A549 treated with GW870086 at 1 μM for 4 hours (cell line): ENCODE measurements around the gene AQP3. TPM values are rescaled to one million over a fixed set of nuclear protein-coding genes. Genes with fewer than 3 reads are reported as not detected.

ENCODE experiments used
- total RNA-seq: library from RNA; stranded (reverse); fragments of 200-300 nt; extraction: Qiagen RNA extraction; gene quantifications from 5 replicates; pipeline ENCODE4 v1.2.3, GENCODE V29; 2022; ENCODE audit warnings: low read depth

Gene AQP3
- total RNA-seq: 11.9 to 18.2 TPM (median 15.1 TPM) in 5 replicates

DNA sequence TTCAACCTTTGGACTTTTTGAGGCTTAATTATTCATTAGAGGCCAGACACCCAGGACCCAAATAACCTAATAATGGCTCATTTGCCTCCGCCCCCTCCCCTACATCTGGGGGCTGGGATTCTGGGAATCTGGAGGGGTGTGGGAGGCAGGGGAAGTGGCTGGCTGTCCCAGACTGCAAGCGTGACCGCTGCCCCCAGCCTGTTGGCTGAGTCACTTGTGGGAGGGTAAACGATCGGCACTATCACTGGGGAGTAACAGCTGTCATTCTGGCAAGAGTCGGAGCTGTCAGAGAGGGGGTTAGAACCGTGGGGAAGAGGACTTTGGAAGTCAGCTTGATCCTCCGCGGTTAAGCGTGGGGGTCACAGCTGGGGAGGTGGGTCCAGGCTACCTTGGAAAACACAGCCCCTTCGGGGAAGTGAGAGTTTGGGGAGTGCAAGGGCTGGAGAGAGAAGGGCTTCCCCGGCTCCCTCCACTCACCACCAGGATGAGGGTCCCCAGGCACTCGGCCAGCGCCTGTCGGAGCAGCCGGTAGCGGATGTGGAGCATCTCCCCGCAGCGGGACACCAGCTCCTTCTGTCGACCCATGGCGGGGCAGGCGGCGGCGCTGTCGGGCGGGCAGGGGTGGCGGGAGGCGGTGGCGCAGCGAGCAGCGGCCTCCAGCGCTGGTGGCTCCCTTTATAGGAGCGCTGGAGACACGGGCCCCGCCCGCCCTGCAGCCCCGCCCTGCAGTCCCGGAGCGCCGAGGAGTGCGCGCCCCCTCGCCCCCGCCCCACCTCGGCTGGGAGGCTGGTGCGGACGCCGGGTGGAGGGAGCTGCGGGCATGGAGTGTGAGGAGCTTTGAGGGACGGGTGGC, at the start of gene AQP3:
AQP3 (minus strand) TSS at position 648 of the 853 bp plus-strand sequence; CDS start at position 585, 63 bp downstream.

GRCh38 chr9:33473643-33474352, 26.4 kb upstream of the AQP3 start, which contains the start of gene NOL6:
Gene NOL6, minus strand, starts transcription at chr9:33473924. Its CDS starts 82 bp downstream, at chr9:33473842.

GRCh38 chr9:33402371-33402770, 45.0 kb downstream of the AQP3 start, which contains the start of gene AQP7:
Gene AQP7, minus strand, starts transcription at chr9:33402568. Its CDS starts 1,306 bp downstream, at chr9:33401262.

Other genes starting within 250 kb of the AQP3 start
- not detected in 5 replicates for gene SPINK4, start 207.4 kb downstream of the AQP3 start, total RNA-seq
- gene BAG1, start 182.9 kb downstream of the AQP3 start, total RNA-seq: 135 to 147 TPM (median 138 TPM) in 5 replicates
- 68.1 to 81.0 TPM (median 73.3 TPM) in 5 replicates for gene CHMP5, start 182.5 kb downstream of the AQP3 start, total RNA-seq
- 28.2 to 32.3 TPM (median 31.9 TPM) in 5 replicates for gene NFX1, start 157.1 kb downstream of the AQP3 start, total RNA-seq
- 0.21 to 0.64 TPM (median 0.43 TPM) in 5 replicates for gene AQP7, start 45.0 kb downstream of the AQP3 start, total RNA-seq
- gene NOL6, start 26.3 kb upstream of the AQP3 start, total RNA-seq: 65.8 to 74.5 TPM (median 71.7 TPM) in 5 replicates
- gene ANKRD18B, start 76.7 kb upstream of the AQP3 start, total RNA-seq: 3.3 to 7.2 TPM (median 6.8 TPM) in 5 replicates